ENCODE measurements around the gene SEC24C.
"Not testable (repeated sequence)": the region's sequence is repeated elsewhere in the genome, so short reads cannot be mapped to it uniquely, and the experiment has no call there.

Gene SEC24C

DNA sequence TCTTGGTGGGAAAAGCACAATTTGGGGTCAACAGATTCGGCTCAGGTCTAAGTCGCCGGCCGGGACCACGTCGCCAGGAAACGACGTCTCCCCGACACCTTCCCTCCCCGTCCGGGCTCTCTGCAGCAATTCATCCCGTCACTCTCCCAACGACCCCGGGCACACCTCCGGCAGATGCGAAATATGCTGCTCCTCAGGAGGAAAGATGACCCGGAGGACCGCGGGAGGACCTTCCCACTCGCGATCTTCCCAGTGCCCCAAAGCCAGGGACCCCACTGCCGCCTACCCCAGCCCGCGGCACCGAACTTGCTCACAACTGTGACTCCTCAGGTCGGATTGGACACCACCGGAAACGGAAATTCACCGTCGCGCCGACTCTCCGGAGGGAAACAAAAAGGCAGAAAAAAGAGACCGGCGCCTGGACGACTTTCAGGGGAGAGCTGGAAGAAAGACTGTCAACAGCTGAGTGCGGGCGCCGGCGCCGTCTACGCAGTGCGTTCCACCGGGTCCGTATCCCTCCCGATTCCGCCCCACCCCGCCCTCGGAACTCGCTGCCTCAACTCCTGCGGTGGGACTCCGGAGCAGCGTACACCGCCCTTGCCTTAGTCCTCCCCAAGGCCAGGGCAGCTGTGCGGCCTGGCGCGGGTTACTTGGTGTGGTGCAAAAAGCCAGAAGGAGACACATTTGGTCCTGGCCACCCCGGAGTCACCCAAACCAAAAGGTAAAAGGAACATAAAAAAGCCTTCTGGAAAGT is 13.8 kb upstream of the SEC24C start:
- DNase-seq (ENCODE audit: low read depth in 2 of 3, low spot score in 2 of 3) = peak; percentile 86 to 95 (median 93)

DNA sequence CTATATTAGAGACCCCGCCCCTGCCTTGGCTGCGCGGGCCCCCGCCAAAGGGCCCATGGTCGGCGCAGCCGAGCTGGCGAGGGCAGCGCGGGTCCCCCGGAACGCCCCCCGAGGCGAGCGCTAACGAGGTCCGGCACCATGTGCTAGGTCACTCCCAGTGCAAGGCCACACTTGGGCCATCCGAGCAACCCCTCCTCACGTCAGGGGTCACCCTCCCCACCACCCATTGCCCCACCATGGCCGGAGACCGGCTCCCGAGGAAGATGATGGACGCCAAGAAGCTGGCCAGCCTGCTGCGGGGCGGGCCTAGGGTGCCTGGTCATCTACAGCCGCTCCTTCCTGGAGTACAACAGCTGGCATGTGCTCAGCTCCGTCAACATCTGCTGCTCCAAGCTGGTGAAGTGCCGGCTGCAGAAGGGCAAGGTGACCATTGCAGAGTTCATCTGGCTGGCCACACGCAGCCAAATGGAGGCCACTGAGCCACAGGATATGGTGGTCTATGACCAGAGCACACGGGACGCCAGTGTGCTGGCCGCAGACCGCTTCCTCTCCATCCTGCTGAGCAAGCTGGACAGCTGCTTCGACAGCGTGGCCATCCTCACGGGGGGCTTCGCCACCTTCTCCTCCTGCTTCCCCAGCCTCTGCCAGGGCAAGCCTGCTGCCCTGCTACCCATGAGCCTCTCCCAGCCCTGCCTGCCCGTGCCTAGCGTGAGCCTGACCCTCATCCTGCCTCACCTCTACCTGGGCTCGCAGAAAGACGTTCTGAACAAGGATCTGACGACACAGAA is 12.4 kb upstream of the SEC24C start:
- no peak for DNase-seq (ENCODE audit: low read depth in 2 of 3, low spot score in 2 of 3)

DNA sequence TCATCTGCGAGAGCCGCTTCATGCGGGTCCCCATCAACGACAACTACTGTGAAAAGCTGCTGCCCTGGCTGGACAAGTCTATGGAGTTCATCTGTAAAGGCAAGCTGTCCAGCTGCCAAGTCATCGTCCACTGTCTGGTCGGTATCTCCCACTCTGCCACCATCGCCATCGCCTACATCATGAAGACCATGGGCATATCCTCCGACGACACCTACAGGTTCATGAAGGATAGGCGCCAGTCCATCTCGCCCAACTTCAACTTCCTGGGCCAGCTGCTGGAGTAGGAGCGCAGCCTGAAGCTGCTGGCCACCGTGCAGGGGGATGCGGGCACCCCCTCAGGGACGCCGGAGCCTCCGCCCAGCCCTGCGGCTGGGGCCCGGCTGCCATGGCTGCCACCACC is 11.7 kb upstream of the SEC24C start:
- no peak for DNase-seq (ENCODE audit: low read depth in 2 of 3, low spot score in 2 of 3)

DNA sequence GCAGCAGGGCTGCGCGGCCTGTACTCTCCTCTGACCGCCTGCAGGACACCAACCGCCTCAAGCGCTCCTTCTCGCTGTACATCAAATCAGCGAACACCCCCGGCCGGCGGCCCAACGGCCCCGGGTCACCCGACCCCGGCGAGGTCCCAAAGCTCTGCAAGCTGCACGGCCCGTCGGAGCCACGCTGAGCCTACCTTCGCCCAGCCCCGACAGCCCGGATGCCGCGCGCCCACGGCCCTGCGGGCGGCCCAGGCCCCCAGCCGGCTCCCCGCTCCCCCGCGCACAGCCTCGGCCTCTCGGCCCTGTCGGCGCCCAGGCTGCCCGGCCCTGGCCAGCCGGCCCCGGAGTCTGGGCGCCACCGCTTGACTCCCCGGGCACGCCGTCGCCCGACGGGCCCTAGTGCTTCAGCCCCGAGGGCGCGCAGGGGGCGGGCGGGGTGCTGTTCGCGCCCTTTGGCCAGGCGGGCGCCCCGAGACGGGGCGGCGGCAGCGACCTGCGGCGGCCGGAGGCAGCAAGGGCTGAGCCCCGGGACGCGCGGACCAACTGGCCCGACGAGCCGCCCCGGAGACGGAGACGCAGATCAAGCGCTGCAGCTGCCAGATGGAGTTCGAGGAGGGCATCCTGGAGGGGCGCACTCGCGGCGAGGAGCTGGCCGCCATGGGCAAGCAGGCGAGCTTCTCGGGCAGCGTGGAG is 11.1 kb upstream of the SEC24C start:
- DNase-seq (ENCODE audit: low read depth in 2 of 3, low spot score in 2 of 3) = no peak

DNA sequence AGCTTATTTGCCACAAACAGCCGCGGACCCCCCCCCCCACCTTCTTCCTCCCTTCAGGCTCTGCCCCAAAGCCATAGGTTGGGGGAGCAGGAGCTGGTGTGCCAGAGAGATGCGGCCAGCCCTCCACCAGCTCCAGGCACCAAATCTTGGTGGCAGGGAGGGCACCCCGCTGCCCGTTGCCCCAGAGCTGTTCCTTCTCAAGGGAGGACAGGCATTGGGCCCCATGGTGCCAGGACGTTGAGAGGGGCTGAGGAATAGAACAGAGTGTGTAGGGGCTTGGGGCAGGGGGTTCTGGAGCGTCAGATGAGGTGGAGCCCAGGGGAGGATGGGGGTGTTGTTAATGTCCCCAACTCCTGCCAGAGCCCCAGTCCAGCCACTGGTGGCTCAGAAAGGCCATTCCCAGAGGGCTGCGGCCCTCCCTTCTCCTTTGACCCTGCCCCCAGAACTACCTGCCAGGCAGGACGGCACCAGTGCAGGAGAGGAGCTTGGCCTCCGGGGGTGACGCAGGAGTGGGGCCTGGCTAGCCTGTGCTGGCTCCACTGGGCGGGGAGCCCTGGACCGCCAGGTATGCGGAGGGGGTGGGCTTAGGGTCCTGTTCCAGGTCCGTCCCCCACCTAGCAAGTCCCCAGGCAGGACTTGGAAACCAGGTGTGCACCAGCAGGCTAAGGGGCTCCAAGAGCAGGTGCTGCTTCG is 10.0 kb upstream of the SEC24C start:
- DNase-seq (ENCODE audit: low read depth in 2 of 3, low spot score in 2 of 3) = no peak

DNA sequence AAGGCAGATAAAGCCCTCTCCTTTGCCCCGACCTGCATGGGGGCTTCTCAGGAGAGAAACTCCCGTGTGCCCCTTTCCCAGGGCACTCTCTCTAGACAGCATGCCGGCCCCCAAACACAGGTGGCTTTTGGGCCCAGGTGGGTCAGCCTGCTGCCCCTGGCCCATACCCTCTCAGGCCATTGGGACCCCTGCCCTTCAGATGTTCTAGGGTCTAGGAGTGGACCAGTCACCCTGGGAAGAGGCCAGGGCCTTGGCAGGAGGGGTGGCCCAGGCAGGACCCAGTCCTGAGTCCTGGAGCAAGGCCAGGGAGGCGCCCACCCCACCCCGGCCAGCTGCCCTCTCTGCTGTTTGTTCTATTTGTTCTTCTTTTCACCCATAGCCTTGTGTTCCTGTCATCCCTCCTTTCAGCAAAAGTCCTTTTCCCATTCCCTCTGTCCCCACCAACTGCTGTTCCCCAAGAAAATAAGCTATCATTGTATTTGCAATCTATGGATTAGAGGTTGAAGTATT is 9.3 kb upstream of the SEC24C start:
- no peak for DNase-seq (ENCODE audit: low read depth in 2 of 3, low spot score in 2 of 3)

DNA sequence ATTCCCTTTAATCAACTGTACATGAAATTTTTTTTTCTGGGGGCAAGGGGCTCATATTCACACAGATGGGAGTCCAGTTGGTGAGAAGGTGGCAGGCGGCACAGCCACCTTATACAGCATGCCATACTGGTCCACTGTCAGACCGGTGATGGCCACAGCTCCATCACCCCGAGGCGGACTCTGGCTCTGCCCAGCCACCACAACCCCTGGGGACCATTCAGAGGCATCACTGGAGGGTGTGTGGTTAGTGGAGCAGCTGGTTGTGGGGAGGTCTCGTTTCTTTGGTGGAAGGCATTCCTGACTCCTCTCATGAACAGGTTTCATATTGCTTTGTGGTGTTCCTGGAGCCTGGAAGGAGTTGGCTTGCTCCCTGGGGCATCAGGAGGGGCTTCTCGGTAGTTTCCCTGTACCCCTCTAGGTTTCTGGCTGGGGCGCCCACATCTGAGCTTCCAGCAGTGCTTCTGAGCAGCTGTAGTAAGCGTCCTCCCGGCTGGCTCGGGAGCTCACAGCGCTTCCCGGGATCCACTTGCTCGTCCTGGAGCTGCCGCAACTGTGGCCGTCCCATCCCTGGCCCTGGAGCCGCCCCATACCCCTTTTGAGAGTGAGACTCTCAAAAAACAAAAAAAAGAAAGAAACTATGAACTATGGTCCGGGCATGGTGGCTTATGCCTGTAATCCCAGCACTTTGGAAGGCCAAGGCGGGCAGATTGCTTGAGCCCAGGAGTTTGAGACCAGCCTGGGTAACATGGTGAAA is 3.5 kb upstream of the SEC24C start:
- DNase-seq (ENCODE audit: low read depth in 2 of 3, low spot score in 2 of 3) = not testable (repeated sequence)

DNA sequence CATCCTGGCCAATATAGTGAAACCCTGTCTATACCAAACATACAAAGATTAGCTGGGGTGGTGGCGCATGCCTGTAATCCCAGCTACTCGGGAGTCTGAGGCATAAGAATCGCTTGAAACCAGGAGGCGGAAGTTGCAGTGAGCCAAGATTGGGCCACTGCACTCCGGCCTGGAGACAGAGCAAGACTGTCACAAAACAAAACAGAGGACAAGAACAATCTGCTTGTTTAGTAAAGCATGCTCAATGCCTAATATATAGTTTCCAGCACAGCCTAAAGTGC is 1.8 kb upstream of the SEC24C start:
- DNase-seq (ENCODE audit: low read depth in 2 of 3, low spot score in 2 of 3) = no peak

DNA sequence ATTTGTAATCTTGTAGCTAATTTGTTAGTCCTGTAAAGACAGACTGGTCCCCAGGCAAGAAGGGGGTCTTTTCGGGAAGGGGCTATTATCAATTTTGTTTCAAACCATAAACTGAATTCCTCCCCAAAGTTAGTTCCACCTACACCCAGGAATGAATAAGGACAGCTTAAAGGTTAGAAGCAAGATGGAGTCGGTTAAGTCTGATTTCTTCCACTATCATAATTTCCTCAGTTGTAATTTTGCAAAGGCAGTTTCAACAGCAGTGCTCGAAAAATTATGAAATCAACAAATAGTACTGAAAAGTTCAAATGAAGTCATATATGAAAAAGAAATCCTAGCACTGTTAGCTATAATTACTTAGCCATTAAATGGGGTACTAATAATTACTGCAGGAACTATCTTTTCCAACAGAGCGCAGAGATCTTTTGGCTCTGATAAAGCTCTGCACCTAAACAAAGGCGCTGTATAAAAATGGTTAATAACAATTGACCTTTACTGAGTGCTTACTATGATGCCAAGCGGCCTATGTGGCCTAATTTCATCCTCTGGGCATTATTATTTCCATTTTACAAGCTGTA is 756 bp upstream of the SEC24C start:
- DNase-seq (ENCODE audit: low read depth in 2 of 3, low spot score in 2 of 3) = no peak

DNA sequence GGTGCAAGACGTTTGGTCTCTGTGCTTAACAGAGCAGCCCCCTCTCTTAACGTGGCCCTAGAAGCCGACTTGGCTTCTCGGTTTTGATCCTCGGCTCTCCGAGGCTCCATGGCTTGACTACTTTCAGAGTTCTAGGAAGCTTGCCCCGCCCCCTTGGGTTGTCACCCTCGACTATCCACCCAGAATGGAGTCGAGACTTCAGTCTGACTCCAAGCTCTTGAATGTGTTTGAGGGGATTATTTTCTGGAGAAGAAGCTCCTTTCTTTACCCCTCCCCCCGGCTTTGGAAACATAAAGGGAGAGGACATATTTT is 448 bp downstream of the SEC24C start:
- peak in 1 of 3 experiments; percentile 27 for DNase-seq (ENCODE audit: low read depth in 2 of 3, low spot score in 2 of 3)

DNA sequence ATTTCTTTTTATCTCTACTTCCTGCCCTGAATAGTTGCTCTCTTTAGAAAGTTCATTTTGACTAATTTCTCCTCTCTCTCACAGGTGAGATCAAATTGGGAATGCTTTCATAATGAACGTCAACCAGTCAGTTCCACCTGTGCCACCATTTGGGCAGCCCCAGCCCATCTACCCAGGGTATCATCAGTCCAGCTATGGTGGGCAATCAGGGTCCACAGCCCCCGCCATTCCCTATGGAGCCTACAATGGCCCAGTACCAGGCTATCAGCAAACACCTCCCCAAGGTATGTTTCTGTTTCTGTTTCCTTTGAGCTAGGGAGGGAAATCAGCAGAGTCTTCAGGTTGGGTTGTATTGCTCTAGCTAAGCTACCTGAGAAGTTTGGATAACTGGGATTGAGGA is 2.5 kb downstream of the SEC24C start:
- DNase-seq (ENCODE audit: low read depth in 2 of 3, low spot score in 2 of 3) = no peak

DNA sequence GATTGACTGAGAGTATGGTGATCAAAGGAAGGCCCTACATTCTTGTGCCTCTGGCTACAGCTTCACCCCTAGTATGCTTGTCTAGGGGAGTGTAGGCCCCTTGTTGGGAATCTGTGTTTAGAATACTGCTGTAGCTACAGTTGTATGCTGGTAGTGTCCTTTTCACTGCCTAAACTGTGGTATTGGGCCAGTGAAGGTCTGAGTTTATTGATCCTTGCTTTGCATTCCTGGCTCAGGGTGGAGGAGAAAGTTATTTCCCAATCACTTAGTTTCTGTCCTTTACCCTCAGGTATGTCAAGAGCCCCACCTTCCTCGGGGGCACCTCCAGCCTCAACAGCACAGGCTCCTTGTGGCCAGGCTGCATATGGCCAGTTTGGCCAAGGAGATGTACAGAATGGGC is 6.6 kb downstream of the SEC24C start:
- DNase-seq (ENCODE audit: low read depth in 2 of 3, low spot score in 2 of 3) = no peak

DNA sequence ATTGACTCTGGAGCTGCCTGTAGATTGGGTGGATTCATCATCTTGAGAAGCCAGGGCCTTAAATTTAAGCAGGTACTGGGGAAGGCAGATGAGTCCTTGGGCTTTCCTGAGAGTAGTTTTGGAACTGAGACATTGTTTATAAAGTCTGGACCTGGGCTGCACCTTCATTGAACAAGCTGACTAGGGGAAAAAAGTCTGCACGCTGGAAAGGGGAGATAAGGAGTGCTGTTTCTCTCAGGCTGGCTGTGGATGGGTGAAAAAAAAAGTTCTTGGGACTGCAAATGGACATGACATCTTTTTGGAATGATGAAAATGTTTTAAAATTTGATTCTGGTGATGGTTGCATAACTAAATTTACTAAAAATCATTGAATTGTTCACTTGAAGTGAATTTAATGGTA is 12.0 kb downstream of the SEC24C start:
- DNase-seq (ENCODE audit: low read depth in 2 of 3, low spot score in 2 of 3) = no peak

DNA sequence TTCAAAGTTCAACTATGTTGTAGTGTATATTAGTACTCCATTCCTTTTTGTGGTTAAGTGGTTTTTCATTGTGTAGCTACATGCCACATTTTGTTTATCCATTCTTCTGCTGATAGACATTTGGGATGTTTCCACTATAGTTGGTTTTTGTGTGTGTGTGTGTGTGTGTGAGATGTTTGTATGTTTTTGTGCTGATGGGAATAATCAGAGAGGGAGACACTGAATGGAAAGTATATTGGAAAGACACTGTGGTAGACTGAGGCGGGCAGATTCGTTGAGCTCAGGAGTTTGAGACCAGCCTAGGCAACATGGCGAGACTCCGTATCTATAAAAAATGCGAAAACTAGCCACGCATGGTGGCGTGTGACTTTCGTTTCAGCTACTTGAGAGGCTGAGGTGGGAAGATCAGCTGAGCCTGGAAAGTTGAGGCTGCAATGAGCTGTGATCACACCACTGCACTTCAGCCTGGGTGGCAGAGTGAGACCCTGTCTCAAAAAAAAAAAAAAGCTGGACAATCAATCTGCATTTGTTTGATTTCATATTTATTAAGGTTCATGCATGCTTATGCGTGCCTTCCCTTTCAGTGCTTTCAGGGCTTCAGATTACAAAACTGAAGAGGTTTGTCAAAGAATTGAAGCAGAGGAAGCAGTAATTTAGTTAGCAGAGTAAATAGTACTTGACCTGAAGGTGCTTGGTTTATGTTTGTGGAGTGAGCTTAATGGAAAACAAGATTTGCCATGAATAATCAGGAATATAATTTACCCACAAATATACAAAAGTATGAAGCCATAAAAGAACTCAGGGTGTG is 14.7 kb downstream of the SEC24C start:
- DNase-seq (ENCODE audit: low read depth in 2 of 3, low spot score in 2 of 3) = no peak

DNA sequence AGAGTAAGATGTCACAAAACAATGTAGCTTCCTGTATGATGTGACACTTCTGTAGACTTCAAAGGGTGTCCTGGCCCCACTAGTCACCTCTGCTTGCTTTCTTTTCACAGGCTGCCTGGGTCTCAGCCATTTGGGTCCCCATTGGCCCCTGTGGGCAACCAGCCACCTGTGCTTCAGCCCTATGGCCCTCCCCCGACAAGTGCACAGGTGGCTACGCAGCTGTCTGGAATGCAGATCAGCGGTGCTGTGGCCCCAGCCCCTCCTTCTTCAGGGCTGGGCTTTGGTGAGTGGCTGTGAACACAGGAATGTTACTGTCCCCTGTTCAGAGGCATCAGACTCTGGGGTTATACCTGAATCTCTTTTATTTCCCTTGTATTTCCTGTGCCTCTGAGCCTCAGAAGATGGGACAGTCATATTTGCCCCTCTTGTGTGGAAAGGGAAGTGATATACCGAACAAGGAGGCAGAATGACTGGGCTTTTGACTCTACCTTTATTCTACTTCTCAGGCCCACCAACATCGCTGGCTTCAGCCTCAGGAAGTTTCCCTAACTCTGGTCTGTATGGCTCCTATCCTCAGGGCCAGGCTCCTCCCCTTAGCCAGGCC is 15.4 kb downstream of the SEC24C start:
- DNase-seq (ENCODE audit: low read depth in 2 of 3, low spot score in 2 of 3) = no peak

DNA sequence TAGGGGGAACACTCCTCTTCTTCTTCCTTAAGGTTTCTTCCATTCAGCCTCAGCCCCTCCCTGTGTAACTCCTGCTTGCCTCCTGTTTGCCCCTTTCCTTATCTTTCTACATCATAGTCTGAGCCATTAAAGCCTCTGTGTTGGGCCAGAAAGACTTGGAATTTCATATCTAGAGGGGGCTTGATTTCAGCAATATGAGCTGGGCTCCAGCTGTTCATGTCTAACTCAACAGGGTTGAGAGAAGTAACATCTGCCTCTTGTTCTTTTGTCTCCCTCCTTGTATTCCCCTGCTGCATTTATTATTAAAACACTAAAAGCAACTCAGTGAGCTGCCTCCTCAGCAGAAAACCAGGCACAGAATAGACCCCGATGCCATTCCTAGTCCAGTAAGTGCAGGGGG is 17.6 kb downstream of the SEC24C start:
- DNase-seq (ENCODE audit: low read depth in 2 of 3, low spot score in 2 of 3) = no peak

DNA sequence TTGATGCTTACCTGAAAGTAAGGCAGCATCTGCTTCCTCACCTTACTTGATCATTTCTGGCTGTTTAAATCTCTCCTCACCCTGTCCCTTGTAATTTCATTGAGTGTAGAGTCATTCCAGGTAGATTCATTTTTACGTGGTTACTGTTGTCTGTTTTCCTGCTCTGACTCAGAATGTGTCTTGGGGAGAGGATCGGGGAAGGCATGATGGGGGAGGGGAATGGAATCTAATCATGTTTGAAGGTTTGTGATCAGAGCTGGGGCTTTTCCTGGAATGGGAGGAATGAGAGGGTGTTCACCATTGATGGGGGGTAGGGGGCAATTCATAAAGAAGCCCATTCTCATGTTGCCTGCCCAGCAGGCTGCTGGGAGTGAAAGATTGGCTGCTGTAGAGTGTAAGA is 18.7 kb downstream of the SEC24C start:
- DNase-seq (ENCODE audit: low read depth in 2 of 3, low spot score in 2 of 3) = no peak

DNA sequence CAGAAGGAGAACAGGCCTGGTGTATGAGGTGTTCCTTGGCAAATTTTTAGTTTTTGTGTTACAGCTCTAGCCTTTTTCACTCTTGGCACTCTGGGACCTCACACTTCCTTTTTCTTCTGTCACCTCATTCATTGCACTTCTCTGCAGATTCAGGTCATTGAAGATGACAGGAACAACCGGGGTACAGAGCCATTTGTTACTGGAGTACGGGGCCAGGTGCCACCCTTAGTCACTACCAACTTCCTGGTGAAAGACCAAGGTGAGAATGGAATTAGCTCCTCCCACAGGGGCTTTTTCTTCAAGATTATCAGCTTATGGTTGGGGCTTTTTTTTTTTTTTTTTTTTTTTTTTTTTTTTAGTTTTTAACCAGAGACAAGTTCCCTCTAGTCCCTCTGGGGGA is 19.2 kb downstream of the SEC24C start:
- DNase-seq (ENCODE audit: low read depth in 2 of 3, low spot score in 2 of 3) = no peak

DNA sequence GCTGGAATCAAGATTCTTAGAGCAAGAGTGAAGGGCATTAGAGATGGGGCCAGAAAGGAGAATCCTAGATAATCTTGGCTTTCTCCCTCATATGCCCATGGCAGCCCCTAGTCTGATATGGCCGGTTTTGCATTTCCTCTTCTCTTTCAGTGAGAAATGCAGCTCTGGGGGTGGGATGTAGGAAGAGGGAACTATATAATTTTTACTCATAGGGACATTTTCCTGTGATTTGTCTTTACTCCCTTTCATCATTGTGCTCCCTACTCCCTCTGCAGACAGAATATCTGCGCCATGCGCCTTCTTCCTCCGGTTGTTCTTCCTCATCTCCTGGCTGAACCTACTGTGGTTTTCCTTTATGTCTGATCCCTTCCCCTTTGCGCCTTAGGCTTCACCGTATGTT is 20.9 kb downstream of the SEC24C start:
- no peak for DNase-seq (ENCODE audit: low read depth in 2 of 3, low spot score in 2 of 3)
